GM21390 (cell line): ENCODE results near the gene ZNF25.
"Not testable (repeated sequence)": the region's sequence is repeated elsewhere in the genome, so short reads cannot be mapped to it uniquely, and the experiment has no call there.

Experiments
- ATAC-seq: cut with Tn5 transposase; IDR thresholded peaks from one replicate; pipeline ENCODE4 v1.9.1; 2021; ENCODE audit not compliant: unreplicated experiment

ZNF25 gene

GRCh38 chr10:37948210-37948609 lies 28.2 kb downstream of the ZNF25 start:
- ATAC-seq: no peak

- no peak for ATAC-seq
Measured at GRCh38 chr10:37947526-37947925, 28.9 kb downstream of the ZNF25 start.

GRCh38 chr10:37937864-37938263 lies 38.6 kb downstream of the ZNF25 start:
- no peak for ATAC-seq

- ATAC-seq: no peak
Measured at GRCh38 chr10:37934791-37935190, 41.7 kb downstream of the ZNF25 start.

- ATAC-seq: no peak
Measured at GRCh38 chr10:37930423-37930822, 46.0 kb downstream of the ZNF25 start.

GRCh38 chr10:37908165-37908564 lies 68.3 kb downstream of the ZNF25 start:
- ATAC-seq: not testable (repeated sequence)

- ATAC-seq: no peak
Measured at GRCh38 chr10:37906382-37906781, 70.1 kb downstream of the ZNF25 start.
